Dendritic cell treated with granulocyte-macrophage colony-stimulating factor and Interleukin-4, amounts not matched to agents 40 ng/mL and 50 ng/mL, for 4 days (primary cell): ENCODE measurements around the gene ZBTB7C.

Experiments used
- H3K27ac Mint-ChIP-seq: one replicate; pipeline ENCODE4 v1.8.0; 2022; ENCODE audit warnings: mild to moderate bottlenecking, mixed read lengths
- H3K27me3 Mint-ChIP-seq: one replicate; pipeline ENCODE4 v1.8.0; 2022; ENCODE audit warnings: mild to moderate bottlenecking, mixed read lengths
- H3K36me3 Mint-ChIP-seq: one replicate; pipeline ENCODE4 v1.8.0; 2022; ENCODE audit warnings: low read depth, mixed read lengths
- H3K4me1 Mint-ChIP-seq: one replicate; pipeline ENCODE4 v1.8.0; 2022; ENCODE audit warnings: low read depth, mixed read lengths
- H3K4me3 Mint-ChIP-seq: one replicate; pipeline ENCODE4 v1.8.0; 2022; ENCODE audit warnings: mild to moderate bottlenecking, moderate library complexity, mixed read lengths
- H3K9me3 Mint-ChIP-seq: one replicate; pipeline ENCODE4 v1.8.0; 2022; ENCODE audit warnings: mixed read lengths
- intact Hi-C: fragments of 100-400 bp; cut with micrococcal nuclease; formaldehyde crosslinking; loops from one replicate; pipeline ENCODE4 v1.15.0; 2022

The ZBTB7C gene

DNA sequence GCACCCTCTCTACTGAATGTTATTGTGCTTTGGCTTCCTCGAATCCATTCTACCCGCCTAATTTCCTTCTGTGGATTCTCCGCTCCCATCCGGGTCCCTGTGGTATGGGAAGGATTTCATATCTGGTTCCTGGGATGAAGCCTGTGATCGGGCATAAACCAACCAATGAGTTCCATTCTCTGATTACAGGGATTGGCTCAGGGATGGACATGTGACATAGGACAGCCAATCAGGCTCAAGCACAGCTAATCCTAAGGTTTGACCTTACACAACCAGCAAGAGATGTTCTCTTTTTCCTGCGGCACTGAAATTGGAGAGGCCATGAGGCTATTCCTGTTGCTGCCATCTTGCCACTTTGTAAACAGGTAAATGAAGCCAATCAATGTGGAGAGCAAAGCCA, 310.6 kb downstream of the ZBTB7C start:
- H3K27me3 Mint-ChIP-seq, result peaks cover 26% of the 10 kb centered on the region

DNA sequence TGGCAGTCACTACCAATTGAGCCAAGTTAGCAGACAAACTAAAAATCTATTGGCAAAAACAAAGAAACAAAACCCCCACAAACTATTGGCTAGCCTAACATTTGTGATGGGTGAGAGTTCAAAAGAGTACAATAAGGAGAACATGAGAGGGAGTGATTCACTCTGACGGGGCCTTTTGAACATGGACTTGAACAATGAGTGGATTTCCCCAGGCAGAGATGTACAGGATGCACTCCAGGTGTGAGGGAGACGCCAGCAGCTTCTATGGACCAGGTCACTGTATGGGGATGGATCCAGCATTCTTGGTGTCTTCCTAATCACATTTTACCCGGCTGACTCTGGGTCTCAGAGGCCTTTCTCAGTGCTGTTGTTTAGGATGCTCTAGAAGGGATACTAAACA, 311.2 kb downstream of the ZBTB7C start:
- H3K36me3 Mint-ChIP-seq, result no peaks in the 10 kb centered on the region
- H3K9me3 Mint-ChIP-seq, result no peaks in the 10 kb centered on the region
- intact Hi-C loops, result no loop called here
- peaks cover 5% of the 10 kb centered on the region for H3K4me1 Mint-ChIP-seq
- H3K27me3 Mint-ChIP-seq, result peaks cover 29% of the 10 kb centered on the region
- no peak overlapping the region for H3K27ac Mint-ChIP-seq
- no peak overlapping the region for H3K4me3 Mint-ChIP-seq

More for the DNA sequence above, 310.6 kb downstream of the ZBTB7C start:
- Mint-ChIP-seq H3K9me3 (no peaks in the 10 kb centered on the region), H3K4me3 (no peak overlapping the region), H3K36me3 (no peaks in the 10 kb centered on the region), H3K4me1 (peaks cover 5% of the 10 kb centered on the region), H3K27ac (no peak overlapping the region)
- intact Hi-C loops, result no loop called here

DNA sequence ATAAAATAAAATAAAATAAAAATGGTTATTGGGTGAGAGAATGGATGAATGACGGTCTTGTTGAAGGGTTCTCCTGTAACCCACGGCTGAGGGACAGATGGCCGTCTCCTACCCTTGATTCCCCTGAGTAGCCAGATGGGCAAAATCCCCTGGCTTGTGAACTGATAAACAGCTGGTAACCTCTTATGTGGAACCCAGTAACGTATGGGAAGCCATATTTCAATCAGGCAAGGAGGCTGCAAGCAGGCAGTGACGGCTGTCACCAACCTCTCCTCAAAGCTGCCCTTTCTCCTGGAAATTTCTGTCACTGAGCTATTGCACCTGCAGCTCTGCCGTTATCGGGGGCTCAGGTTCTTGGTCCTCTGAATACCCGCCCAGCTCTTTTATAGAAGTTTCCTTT, 313.5 kb downstream of the ZBTB7C start:
- Mint-ChIP-seq H3K27me3 (peaks cover 25% of the 10 kb centered on the region), H3K36me3 (no peaks in the 10 kb centered on the region), H3K4me1 (peaks cover under 1% of the 10 kb centered on the region)

DNA sequence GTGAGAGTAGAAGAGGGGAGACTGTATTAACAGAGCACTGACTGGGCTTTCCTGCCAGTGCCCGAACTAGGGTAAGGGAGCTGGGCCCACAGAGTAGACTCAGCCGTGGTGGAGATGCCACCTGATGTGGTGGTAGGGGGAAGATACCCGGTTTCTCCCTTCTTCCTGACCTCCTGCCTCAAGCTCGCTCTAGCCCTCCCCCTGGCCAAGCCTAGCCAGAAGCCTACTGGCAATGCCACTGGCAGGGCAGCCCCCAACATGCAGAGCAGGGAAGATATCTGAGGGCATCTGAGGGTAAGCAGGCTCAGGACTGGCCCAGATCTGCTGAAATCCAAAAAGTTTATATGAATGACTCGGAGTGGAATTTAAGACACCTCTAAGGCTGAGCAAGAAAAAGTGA, 316.1 kb downstream of the ZBTB7C start:
- intact Hi-C loops, result no loop called here
- Mint-ChIP-seq H3K27me3 (peaks cover 17% of the 10 kb centered on the region), H3K4me1 (peaks cover 9% of the 10 kb centered on the region), H3K36me3 (no peaks in the 10 kb centered on the region), H3K27ac (no peak overlapping the region), H3K4me3 (no peak overlapping the region), H3K9me3 (no peaks in the 10 kb centered on the region)

More for the DNA sequence above, 313.5 kb downstream of the ZBTB7C start:
- Mint-ChIP-seq H3K4me3 (no peak overlapping the region), H3K9me3 (no peaks in the 10 kb centered on the region), H3K27ac (no peak overlapping the region)
- intact Hi-C loops, result no loop called here

DNA sequence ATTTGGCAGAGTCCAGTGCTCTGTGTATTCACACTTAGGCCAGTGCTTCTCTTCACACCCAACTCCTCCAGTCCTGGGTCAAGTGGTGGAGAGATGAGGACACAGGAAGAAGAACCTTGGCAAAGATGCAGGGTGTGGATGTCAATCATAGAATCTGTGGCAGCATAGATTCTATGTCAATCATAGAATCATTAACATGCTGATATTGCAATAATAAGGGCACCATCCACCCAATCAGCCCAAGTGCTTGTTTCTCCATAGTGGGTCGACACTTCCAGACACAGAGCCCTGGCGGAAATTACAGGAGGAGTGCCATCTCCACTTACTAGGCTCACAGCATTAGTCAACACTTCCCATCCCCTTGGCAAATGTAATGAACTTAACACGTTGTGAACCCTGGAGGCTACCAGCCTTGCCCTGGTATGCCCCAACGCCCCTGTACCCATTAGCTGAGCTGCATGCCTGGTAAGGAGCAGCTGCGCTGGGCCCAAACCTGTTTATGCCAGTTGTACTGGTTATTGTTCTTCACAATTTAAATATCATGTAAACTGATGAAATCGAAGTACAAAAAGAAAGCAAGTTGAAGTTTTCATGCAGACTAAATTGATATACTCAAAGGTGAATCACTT, 317.2 kb downstream of the ZBTB7C start:
- Mint-ChIP-seq H3K9me3 (no peaks in the 10 kb centered on the region), H3K27ac (no peak overlapping the region), H3K4me3 (no peak overlapping the region), H3K27me3 (peaks cover 20% of the 10 kb centered on the region), H3K36me3 (no peaks in the 10 kb centered on the region), H3K4me1 (peaks cover 15% of the 10 kb centered on the region)
- intact Hi-C loops, result no loop called here

DNA sequence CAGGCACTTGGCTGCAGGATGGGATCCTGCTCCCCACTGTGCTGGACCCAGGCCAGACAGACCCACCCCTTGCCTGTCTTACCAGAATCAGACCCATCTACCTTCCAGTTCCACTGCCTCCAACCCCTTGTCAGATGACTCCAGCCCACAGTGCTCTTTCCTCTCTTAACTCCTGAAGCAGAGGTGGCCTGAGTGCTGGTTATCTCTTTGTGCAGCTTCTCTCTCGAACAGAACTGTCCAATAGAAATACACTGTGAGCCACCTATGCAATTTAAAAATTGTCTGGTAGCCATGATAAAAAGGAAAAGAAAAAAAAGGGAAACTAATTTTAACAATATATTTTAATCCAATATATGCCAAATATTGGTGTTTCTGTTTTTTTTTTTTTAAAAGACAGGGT, 318.5 kb downstream of the ZBTB7C start:
- Mint-ChIP-seq H3K27me3 (peaks cover 20% of the 10 kb centered on the region), H3K4me1 (peaks cover 18% of the 10 kb centered on the region), H3K9me3 (no peaks in the 10 kb centered on the region), H3K4me3 (no peak overlapping the region), H3K36me3 (no peaks in the 10 kb centered on the region), H3K27ac (no peak overlapping the region)
- intact Hi-C loops, result no loop called here

DNA sequence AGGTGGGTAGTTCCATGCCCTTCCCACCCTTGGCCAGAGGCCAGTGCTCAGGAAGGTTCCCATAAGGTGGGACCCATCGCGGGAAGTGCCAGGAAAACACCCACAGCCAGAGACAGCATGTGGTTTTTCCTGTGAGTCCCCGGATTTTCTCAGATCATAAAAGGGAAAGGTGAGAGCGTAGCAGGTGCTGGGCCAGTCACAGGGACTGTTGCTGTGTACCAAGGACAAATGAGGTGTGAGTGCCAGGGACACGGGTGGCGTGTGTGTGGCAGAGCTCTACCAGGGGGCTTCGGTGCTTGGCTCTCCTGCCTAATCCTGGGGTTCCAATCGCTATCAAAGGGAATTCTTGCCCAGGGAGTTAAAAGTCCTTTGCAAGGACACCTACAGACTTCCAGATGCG, 319.2 kb downstream of the ZBTB7C start:
- Mint-ChIP-seq H3K9me3 (no peaks in the 10 kb centered on the region), H3K27ac (no peak overlapping the region), H3K36me3 (no peaks in the 10 kb centered on the region), H3K4me3 (no peak overlapping the region), H3K4me1 (peaks cover 18% of the 10 kb centered on the region), H3K27me3 (peaks cover 17% of the 10 kb centered on the region)
- intact Hi-C loops, result no loop called here

DNA sequence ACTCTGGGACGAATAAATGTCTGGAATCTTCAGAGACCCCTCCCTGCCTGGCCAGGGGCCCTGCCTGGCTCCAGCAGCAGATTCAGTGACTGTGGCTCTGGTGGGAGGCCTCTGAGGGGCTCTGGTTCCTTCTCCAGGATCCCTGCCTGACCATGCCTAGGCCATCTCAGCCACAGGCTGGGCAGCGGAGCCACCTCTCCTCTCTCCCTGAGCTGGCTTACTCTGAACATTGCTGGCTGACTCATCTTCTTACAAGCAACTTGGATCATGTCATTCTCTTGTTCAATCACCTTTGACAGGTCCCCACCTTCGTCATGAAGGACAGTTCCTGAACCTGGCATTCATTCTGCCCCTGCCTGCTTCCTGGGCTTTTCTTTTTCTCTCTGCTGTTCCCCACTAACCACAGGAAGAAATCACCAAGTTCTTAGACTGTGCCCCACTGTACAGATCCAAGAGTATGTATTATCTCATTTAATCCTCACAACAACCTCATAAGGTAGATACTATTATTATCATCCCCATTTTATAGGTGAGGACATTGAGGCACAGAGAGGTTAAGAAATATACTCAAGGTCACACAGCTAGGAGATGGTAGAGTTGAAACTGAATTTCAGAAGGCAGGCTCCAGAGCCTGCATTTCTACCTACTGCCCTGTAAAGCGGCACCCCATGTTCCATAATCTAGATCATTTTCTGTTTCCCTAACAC, 323.2 kb downstream of the ZBTB7C start:
- H3K27ac Mint-ChIP-seq, result no peak overlapping the region
- intact Hi-C loops, result no loop called here
- H3K4me3 Mint-ChIP-seq, result no peak overlapping the region
- peaks cover 18% of the 10 kb centered on the region for H3K4me1 Mint-ChIP-seq
- H3K36me3 Mint-ChIP-seq, result no peaks in the 10 kb centered on the region
- H3K27me3 Mint-ChIP-seq, result peaks cover 9% of the 10 kb centered on the region
- no peaks in the 10 kb centered on the region for H3K9me3 Mint-ChIP-seq

DNA sequence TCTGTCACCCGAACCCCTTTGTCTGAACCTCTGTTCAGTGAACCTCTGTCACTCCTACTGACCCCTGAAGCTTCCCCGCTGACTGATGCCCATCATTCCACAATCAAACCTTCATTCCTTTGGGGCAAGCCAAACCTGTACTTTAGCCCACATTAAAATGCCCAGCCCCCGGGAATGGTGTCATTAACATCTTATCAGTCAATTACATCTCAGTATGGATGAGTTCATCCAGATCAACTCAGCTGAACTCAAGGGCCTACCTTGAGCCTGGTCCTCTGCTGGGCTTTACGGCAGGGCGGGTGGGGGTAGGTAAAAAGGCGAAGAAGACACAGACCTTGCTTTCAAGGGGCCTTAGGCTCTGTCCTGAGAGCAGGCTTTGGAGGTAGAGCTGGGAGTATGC, 324.3 kb downstream of the ZBTB7C start:
- no peaks in the 10 kb centered on the region for H3K9me3 Mint-ChIP-seq
- peaks cover 18% of the 10 kb centered on the region for H3K4me1 Mint-ChIP-seq
- intact Hi-C loops, result no loop called here
- peaks cover 9% of the 10 kb centered on the region for H3K27me3 Mint-ChIP-seq
- H3K36me3 Mint-ChIP-seq, result no peaks in the 10 kb centered on the region
- no peak overlapping the region for H3K27ac Mint-ChIP-seq
- H3K4me3 Mint-ChIP-seq, result no peak overlapping the region

DNA sequence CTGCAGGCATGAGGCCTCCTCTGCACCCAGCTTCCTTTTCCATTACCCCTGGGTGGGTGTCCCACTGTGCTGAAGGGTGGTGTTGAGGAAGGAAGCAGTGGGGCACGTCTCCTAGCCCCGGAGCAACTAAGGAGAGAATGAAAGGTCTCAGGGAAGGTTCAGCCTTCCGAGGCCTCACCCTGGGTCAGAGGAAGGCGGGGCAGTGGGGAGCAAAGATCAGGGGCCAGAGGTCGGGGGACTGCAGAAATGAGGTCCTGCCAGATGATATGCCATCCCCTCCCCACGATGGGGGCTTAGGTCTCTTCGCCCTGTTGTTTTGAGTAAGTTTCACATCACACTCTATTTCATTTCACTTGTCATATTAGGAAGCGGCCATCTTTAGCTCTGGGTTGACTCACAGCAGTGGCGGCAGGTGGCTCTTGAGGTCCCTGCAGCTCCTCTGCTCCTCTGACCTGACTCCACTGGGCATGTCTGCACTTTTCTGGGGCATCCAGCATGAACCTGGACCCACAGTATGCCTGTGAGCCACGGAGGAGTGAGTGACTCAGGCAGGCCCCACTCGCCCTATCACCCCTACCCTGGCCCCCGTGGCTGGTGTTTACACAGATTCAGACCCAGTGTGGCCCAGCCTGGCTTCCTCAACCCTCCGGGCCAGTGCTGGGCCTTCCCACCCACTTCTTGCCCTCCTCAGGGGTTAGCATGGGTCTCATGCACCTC, 325.0 kb downstream of the ZBTB7C start:
- intact Hi-C loops, result no loop called here
- no peak overlapping the region for H3K27ac Mint-ChIP-seq
- H3K4me3 Mint-ChIP-seq, result no peak overlapping the region
- no peaks in the 10 kb centered on the region for H3K36me3 Mint-ChIP-seq
- H3K27me3 Mint-ChIP-seq, result peaks cover 9% of the 10 kb centered on the region
- peaks cover 18% of the 10 kb centered on the region for H3K4me1 Mint-ChIP-seq
- no peaks in the 10 kb centered on the region for H3K9me3 Mint-ChIP-seq

DNA sequence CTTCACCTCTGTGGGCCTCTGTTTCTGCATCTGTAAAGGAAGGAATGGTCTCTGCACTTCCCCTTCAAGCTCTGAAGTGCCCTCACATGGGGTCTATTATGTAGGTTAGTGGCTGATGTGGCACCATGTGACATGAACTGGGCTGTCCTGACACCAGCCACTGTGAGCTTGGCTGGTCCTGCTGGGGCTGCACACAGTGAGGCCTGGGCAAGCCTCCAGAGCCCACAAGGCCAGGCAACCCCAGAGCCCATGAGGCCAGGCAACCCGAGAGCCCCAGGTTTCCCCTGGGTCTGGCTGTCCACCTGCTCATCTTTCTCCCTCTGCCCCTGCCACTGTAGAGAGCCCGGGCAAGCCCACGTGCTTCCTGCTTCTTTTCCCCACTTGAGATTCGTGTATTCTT, 328.6 kb downstream of the ZBTB7C start:
- H3K4me3 Mint-ChIP-seq, result no peak overlapping the region
- intact Hi-C loops, result no loop called here
- H3K4me1 Mint-ChIP-seq, result no peaks in the 10 kb centered on the region
- H3K27ac Mint-ChIP-seq, result no peak overlapping the region
- peaks cover 3% of the 10 kb centered on the region for H3K27me3 Mint-ChIP-seq
- H3K9me3 Mint-ChIP-seq, result no peaks in the 10 kb centered on the region
- no peaks in the 10 kb centered on the region for H3K36me3 Mint-ChIP-seq

DNA sequence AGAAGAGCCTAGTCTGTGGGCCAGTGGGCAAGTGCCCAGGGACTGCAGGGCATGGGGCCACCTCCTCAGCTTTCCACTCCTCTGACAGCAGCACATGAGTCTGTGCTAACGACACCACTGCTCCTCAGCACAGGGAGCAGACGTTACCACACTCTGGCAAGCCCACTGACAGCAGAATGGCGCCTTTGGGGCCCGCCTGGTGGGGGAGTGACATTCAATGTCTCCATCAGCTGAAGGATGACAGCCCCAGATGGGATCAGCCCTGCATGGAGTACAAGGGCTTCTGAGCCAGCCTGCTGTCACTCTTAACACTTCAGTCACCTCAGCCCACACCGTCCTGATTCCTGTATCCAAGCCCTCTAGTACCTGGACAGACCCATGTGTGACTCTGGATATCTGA, 329.3 kb downstream of the ZBTB7C start:
- H3K27ac Mint-ChIP-seq, result no peak overlapping the region
- intact Hi-C loops, result no loop called here

DNA sequence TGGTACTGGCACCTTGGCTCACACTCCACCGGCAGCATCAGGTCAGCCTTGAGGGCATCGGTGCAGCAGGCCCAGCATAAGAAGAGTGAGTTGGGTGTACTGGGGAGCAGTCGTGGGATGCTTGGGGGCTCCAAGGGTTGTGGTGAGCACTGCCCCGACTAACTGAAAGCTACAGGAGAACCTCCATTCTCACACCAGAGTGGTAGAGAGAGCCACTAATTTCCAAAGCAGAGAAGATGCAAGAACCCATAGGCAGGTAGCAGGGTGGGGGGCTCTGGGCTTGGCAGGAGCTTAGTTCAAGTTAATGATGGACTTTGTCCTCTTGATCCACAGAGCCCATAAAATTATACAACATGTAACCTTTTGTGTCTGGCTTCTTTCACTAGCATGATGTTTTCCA, 330.7 kb downstream of the ZBTB7C start:
- Mint-ChIP-seq H3K27me3 (peaks cover 10% of the 10 kb centered on the region), H3K9me3 (no peaks in the 10 kb centered on the region), H3K4me1 (no peaks in the 10 kb centered on the region), H3K4me3 (no peak overlapping the region), H3K36me3 (no peaks in the 10 kb centered on the region), H3K27ac (no peak overlapping the region)
- intact Hi-C loops, result no loop called here

More for the DNA sequence above, 329.3 kb downstream of the ZBTB7C start:
- Mint-ChIP-seq H3K4me1 (no peaks in the 10 kb centered on the region), H3K27me3 (peaks cover 5% of the 10 kb centered on the region), H3K4me3 (no peak overlapping the region), H3K9me3 (no peaks in the 10 kb centered on the region), H3K36me3 (no peaks in the 10 kb centered on the region)

DNA sequence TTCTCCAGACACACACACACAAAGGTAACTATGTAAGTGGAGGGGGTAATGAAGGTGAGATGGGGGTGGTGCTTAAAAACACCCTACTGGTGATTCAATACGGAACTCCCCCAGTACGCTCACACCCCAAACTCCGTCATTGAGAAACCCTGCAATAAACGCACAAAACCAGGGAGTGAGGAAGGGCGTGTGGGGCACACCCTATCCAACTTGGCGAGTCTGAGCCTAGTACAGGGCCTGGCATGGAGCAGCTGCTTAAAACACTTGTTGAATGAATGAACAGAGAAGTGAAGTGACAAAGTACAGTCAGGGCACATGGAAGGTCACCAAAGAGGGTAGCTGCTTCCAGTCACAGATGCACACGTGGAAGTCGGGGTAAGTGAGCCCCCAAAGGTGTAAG, 331.9 kb downstream of the ZBTB7C start:
- Mint-ChIP-seq H3K27ac (no peak overlapping the region), H3K36me3 (no peaks in the 10 kb centered on the region), H3K9me3 (no peaks in the 10 kb centered on the region), H3K4me1 (peaks cover 6% of the 10 kb centered on the region), H3K4me3 (no peak overlapping the region), H3K27me3 (peaks cover 9% of the 10 kb centered on the region)
- intact Hi-C loops, result no loop called here
